ENCODE measurements around the gene KSR1.

- TF ChIP-seq CTCF (IDR thresholded peaks at IDR 0.05) (no peak), POLR2A (IDR thresholded peaks at IDR 0.05) (no peak)
Measured at GRCh38 chr17:27455236-27455913, 873 bp upstream of the KSR1 start.

All from uterus (tissue), 2 donors.